ENCODE data around the gene MSRB3. TPM values are rescaled to one million over a fixed set of nuclear protein-coding genes. Genes with fewer than 3 reads are reported as not detected.

Gene MSRB3
- total and polyA plus RNA-seq, 2 donors (not counting 3 experiments of a cell fraction or from before 2014, with no cell fraction given): 20.0 to 59.3 TPM

DNA sequence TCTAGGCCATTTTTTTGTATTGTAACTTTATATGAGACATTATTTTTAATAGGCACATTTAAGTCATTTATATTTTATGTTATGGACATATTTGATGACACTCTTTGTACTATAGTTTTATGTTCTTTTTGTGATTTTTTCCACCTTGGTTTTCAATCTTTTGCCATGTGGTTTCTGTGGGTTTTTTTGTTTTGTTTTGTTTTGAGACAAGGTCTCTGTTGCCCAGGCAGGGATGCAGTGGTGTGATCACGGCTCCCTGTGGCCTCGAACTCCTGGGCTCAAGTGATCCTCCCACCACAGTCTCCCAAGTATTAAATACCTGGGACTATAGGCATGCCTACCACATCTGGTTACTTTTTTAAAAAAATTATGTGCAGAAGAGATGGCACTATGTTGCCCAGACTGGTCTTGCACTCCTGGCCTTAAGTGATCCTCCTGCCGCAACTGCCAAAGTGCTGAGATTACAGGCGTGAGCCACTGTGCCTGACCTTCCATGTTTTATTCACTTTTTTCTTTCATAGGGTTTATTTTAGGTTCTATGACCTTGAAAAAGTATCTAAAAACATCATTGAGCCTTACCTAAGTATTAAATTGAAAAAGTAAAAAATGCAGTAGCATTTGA lies 16.3 kb downstream of the MSRB3 start:
- ChIA-PET POLR2A (interaction anchor here (1.4 kb wide), 1 partner anchor 8 kb away, joined by 3 read pairs; no protein-coding TSS in a partner anchor), CTCF (interaction anchor here (1.3 kb wide), 2 partner anchors 10 to 12 kb away, joined by 3 read pairs; no protein-coding TSS in a partner anchor)
- Histone ChIP-seq H3K4me1 (ENCODE audit: control insufficient read depth, extremely low read depth, insufficient read depth, low read length) (no peaks in the 10 kb centered on the region), H3K27me3 (ENCODE audit: control insufficient read depth in 2 of 2, insufficient read depth in 2 of 2, low read length in 2 of 2) (no peaks in the 10 kb centered on the region), H3K36me3 (ENCODE audit: control insufficient read depth in 2 of 2, extremely low read depth in 1 of 2, insufficient read depth in 2 of 2, low read length in 2 of 2) (no peaks in the 10 kb centered on the region), H3K9me1 (replicated peaks; ENCODE audit: control insufficient read depth, extremely low read depth, insufficient read depth, low read length) (no peaks in the 10 kb centered on the region), H4K20me1 (replicated peaks; ENCODE audit: control insufficient read depth, extremely low read depth, insufficient read depth, low read length) (peaks cover 2% of the 10 kb centered on the region), H3K4me2 (ENCODE audit: insufficient read depth, low read length) (no peak overlapping the region), H3K79me2 (ENCODE audit: control insufficient read depth, insufficient read depth, low read length) (peaks cover 60% of the 10 kb centered on the region), H3K27ac (ENCODE audit: insufficient read depth, low read depth, low read length) (no peak overlapping the region), H3K4me3 (replicated peaks in 1 of 3; ENCODE audit: insufficient read depth in 1 of 3, low read depth in 1 of 3, low read length in 3 of 3) (no peak overlapping the region), H3K9me3 (replicated peaks; ENCODE audit: control insufficient read depth, insufficient read depth, low read length) (no peaks in the 10 kb centered on the region), H2AFZ (ENCODE audit: low read depth, low read length) (no peak overlapping the region), H3K9ac (replicated peaks; ENCODE audit: extremely low read depth, insufficient read depth, low read length) (no peak overlapping the region)
- TF ChIP-seq POLR2A (IDR thresholded peaks at IDR 0.05; ENCODE audit: low read depth, low read length) (no peak), MYC (IDR thresholded peaks at IDR 0.05; ENCODE audit: low read depth, low read length) (no peak), FOS (IDR thresholded peaks at IDR 0.05; ENCODE audit: borderline replicate concordance, insufficient read depth, low read length) (no peak), EZH2 (IDR thresholded peaks at IDR 0.05; ENCODE audit: borderline replicate concordance, low read depth, low read length, severe bottlenecking) (no peak), JUN (IDR thresholded peaks at IDR 0.05; ENCODE audit: borderline replicate concordance, insufficient read depth, insufficient read length, low read depth) (no peak), GATA2 (IDR thresholded peaks at IDR 0.05; ENCODE audit: insufficient read depth, insufficient read length, low read depth, low read length) (no peak), POLR2AphosphoS5 (IDR thresholded peaks at IDR 0.05; ENCODE audit: insufficient read depth, low read depth, low read length) (no peak)
- TF ChIP-seq, protein P1, sequence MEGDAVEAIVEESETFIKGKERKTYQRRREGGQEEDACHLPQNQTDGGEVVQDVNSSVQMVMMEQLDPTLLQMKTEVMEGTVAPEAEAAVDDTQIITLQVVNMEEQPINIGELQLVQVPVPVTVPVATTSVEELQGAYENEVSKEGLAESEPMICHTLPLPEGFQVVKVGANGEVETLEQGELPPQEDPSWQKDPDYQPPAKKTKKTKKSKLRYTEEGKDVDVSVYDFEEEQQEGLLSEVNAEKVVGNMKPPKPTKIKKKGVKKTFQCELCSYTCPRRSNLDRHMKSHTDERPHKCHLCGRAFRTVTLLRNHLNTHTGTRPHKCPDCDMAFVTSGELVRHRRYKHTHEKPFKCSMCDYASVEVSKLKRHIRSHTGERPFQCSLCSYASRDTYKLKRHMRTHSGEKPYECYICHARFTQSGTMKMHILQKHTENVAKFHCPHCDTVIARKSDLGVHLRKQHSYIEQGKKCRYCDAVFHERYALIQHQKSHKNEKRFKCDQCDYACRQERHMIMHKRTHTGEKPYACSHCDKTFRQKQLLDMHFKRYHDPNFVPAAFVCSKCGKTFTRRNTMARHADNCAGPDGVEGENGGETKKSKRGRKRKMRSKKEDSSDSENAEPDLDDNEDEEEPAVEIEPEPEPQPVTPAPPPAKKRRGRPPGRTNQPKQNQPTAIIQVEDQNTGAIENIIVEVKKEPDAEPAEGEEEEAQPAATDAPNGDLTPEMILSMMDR (IDR thresholded peaks at IDR 0.05; ENCODE audit: extremely low read depth in 1 of 2, insufficient read depth in 1 of 2, low read depth in 1 of 2, low read length in 2 of 2): no peak
- TF ChIP-seq, protein P2, sequence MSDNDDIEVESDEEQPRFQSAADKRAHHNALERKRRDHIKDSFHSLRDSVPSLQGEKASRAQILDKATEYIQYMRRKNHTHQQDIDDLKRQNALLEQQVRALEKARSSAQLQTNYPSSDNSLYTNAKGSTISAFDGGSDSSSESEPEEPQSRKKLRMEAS (IDR thresholded peaks at IDR 0.05; ENCODE audit: insufficient read depth, insufficient read length): no peak
- intact Hi-C loops (cut with micrococcal nuclease): no loop called here
- dilution Hi-C loops (cut with MboI; ENCODE audit: extremely low pct_ligation_motif_present, low sequenced_read_pairs): no loop called here
- peak; percentile 44 for FAIRE-seq
- no peak for DNase-seq (ENCODE audit: low read depth, low spot score)
- BruUV-seq (replicated peaks): no TSS peak
